ENCODE data around the gene ZNF593OS. TPM values are rescaled to one million over a fixed set of nuclear protein-coding genes. Genes with fewer than 3 reads are reported as not detected.

The ZNF593OS gene
- total and polyA plus RNA-seq, 7 experiments from 2014 or later, result 0.97 TPM; not detected in 6

GRCh38 chr1:26162220-26162709 is 9.4 kb downstream of the ZNF593OS start:
- ATAC-seq (no peak), DNase-seq (no peak)
- intact Hi-C loops (cut with micrococcal nuclease), result loop anchor here in 1 of 2 donors (1.0 kb wide), 1 partner anchor 127 kb away; no protein-coding TSS in a partner anchor
- Histone ChIP-seq H3K4me3 (ENCODE audit: low read length) (no peak overlapping the region), H3K4me1 (ENCODE audit: control insufficient read depth in 2 of 2, insufficient read depth in 2 of 2, low read length in 2 of 2) (no peaks in the 10 kb centered on the region), H3K36me3 (ENCODE audit: control insufficient read depth in 2 of 3, insufficient read depth in 3 of 3, low read length in 3 of 3) (no peaks in the 10 kb centered on the region), H3K9me3 (ENCODE audit: control insufficient read depth in 2 of 3, low read length in 3 of 3) (no peaks in the 10 kb centered on the region), H3K27me3 (ENCODE audit: control insufficient read depth in 2 of 2, insufficient read depth in 2 of 2, low read length in 2 of 2) (peaks cover 0 to 11% of the 10 kb centered on the region in 2 donors), H3K27ac (ENCODE audit: low read depth, low read length) (no peak overlapping the region)
- peaks cover 0 to 3% (median 0%) of the 10 kb centered on the region in 11 donors for H3K9me3 Mint-ChIP-seq
- H3K4me3 Mint-ChIP-seq, result peak overlapping the region; percentile 45 to 80 (median 65)
- peaks cover 16 to 60% (median 25%) of the 10 kb centered on the region in 5 donors for H3K27me3 Mint-ChIP-seq
- H3K27ac Mint-ChIP-seq, result peak overlapping the region in 1 of 9 donors; percentile 32
- POLR2A ChIA-PET, result interaction anchor here (1.4 kb wide), 1 partner anchor 35 kb away, joined by 3 read pairs; no protein-coding TSS in a partner anchor
- CTCF ChIA-PET, result interaction anchor here (0.6 to 1.3 kb wide), 4 partner anchors 17 to 71 kb away, joined by 3 to 4 read pairs (median 3); no protein-coding TSS in a partner anchor
- H3K4me1 Mint-ChIP-seq, result peaks cover 0 to 33% (median 9%) of the 10 kb centered on the region in 7 donors
- H3K36me3 Mint-ChIP-seq, result no peaks in the 10 kb centered on the region

GRCh38 chr1:26161415-26162219 is 10.0 kb downstream of the ZNF593OS start:
- CTCF ChIA-PET, result no interaction called here
- POLR2A ChIA-PET, result interaction anchor here (1.1 to 1.4 kb wide), 2 partner anchors 10 to 34 kb away, joined by 3 read pairs; no protein-coding TSS in a partner anchor
- peak; percentile 66 for ATAC-seq
- DNase-seq, result peak in 7 of 9 donors; percentile 28 to 59 (median 38)
- Mint-ChIP-seq H3K36me3 (no peaks in the 10 kb centered on the region), H3K4me3 (peak overlapping the region in 9 of 10 donors; percentile 45 to 80 (median 66)), H3K9me3 (peaks cover 0 to 3% (median 0%) of the 10 kb centered on the region in 11 donors), H3K4me1 (peaks cover 0 to 32% (median 11%) of the 10 kb centered on the region in 7 donors), H3K27ac (no peak overlapping the region), H3K27me3 (peaks cover 16 to 61% (median 28%) of the 10 kb centered on the region in 5 donors)
- H3K9me3 ChIP-seq (ENCODE audit: control insufficient read depth in 2 of 3, low read length in 3 of 3), result no peaks in the 10 kb centered on the region
- H3K4me1 ChIP-seq (ENCODE audit: control insufficient read depth in 2 of 2, insufficient read depth in 2 of 2, low read length in 2 of 2), result no peaks in the 10 kb centered on the region
- intact Hi-C loops (cut with micrococcal nuclease), result loop anchor here in 1 of 2 donors (1.0 kb wide), 1 partner anchor 126 kb away; no protein-coding TSS in a partner anchor
- H3K36me3 ChIP-seq (ENCODE audit: control insufficient read depth in 2 of 3, insufficient read depth in 3 of 3, low read length in 3 of 3), result no peaks in the 10 kb centered on the region
- no peak overlapping the region for H3K27ac ChIP-seq (ENCODE audit: low read depth, low read length)
- H3K4me3 ChIP-seq (ENCODE audit: low read length), result peak overlapping the region; percentile 30
- peaks cover 0 to 11% of the 10 kb centered on the region in 2 donors for H3K27me3 ChIP-seq (ENCODE audit: control insufficient read depth in 2 of 2, insufficient read depth in 2 of 2, low read length in 2 of 2)

DNA sequence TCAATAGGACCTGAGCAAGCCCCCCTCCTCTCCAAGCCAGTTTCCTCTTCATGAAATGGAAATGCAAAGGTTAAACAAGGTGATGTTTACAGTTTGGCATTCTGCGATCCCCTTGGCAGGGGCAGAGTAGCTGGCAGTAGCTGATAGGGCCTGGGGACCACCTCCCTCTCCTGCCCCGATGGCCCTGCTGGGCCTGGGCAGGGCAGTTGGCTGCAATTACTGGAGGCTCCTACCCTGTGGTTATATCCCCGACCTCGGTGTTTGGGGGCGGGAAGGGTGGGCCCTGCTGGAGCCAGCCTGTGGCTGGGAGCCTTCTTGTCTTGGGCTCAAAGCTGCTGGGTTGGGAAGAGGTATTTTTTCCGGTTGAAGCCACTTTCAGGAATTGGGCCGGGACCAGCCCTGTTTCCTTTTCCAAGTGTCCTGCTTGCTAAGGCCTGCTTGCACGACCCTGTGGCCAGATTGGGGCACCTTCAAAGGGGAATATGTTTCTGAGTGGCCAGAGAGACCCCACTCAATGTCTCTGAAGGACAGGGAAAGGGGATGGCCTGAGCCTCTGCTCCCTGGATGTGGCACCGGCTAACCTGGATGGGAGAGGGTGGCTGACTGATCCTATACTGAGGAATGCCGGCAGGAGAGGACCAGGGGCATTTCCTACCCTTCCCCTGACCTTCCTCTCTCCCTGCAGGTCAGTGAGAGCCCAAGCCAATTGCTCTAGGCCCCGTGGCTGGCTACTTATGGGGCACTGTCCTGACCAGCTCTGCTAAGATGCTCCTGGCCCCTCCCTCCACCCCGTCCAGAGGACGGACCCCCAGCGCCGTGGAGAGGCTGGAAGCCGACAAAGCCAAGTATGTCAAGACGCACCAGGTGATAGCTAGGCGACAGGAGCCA is 10.9 kb downstream of the ZNF593OS start:
- peaks cover 0 to 11% of the 10 kb centered on the region in 2 donors for H3K27me3 ChIP-seq (ENCODE audit: control insufficient read depth in 2 of 2, insufficient read depth in 2 of 2, low read length in 2 of 2)

GRCh38 chr1:26159743-26160039 is 11.9 kb downstream of the ZNF593OS start:
- peaks cover 0 to 16% (median 12%) of the 10 kb centered on the region in 7 donors for H3K4me1 Mint-ChIP-seq
- no peaks in the 10 kb centered on the region for H3K36me3 Mint-ChIP-seq
- H3K27me3 ChIP-seq (ENCODE audit: control insufficient read depth in 2 of 2, insufficient read depth in 2 of 2, low read length in 2 of 2), result peaks cover 0 to 11% of the 10 kb centered on the region in 2 donors
- intact Hi-C loops (cut with micrococcal nuclease), result no loop called here
- no peak overlapping the region for H3K27ac ChIP-seq (ENCODE audit: low read depth, low read length)
- ChIA-PET POLR2A (no interaction called here), CTCF (no interaction called here)
- no peaks in the 10 kb centered on the region for H3K9me3 ChIP-seq (ENCODE audit: control insufficient read depth in 2 of 3, low read length in 3 of 3)
- no peaks in the 10 kb centered on the region for H3K4me1 ChIP-seq (ENCODE audit: control insufficient read depth in 2 of 2, insufficient read depth in 2 of 2, low read length in 2 of 2)
- ATAC-seq, result no peak
- peak overlapping the region in 2 of 10 donors; percentile 12 to 43 for H3K4me3 Mint-ChIP-seq
- H3K9me3 Mint-ChIP-seq, result peaks cover 0 to 3% (median 0%) of the 10 kb centered on the region in 11 donors
- H3K27ac Mint-ChIP-seq, result peak overlapping the region in 1 of 9 donors; percentile 23
- peaks cover 16 to 70% (median 34%) of the 10 kb centered on the region in 5 donors for H3K27me3 Mint-ChIP-seq
- DNase-seq, result no peak
- H3K36me3 ChIP-seq (ENCODE audit: control insufficient read depth in 2 of 3, insufficient read depth in 3 of 3, low read length in 3 of 3), result no peaks in the 10 kb centered on the region
- H3K4me3 ChIP-seq (ENCODE audit: low read length), result no peak overlapping the region

More for the DNA sequence above, 10.9 kb downstream of the ZNF593OS start:
- Mint-ChIP-seq H3K9me3 (peaks cover 0 to 3% (median 0%) of the 10 kb centered on the region in 11 donors), H3K4me1 (peaks cover 0 to 27% (median 12%) of the 10 kb centered on the region in 7 donors), H3K4me3 (peak overlapping the region in 4 of 10 donors; percentile 30 to 66 (median 44)), H3K36me3 (no peaks in the 10 kb centered on the region), H3K27ac (no peak overlapping the region), H3K27me3 (peaks cover 16 to 68% (median 30%) of the 10 kb centered on the region in 5 donors)
- Histone ChIP-seq H3K27ac (ENCODE audit: low read depth, low read length) (no peak overlapping the region), H3K4me1 (ENCODE audit: control insufficient read depth in 2 of 2, insufficient read depth in 2 of 2, low read length in 2 of 2) (no peaks in the 10 kb centered on the region), H3K4me3 (ENCODE audit: low read length) (no peak overlapping the region), H3K9me3 (ENCODE audit: control insufficient read depth in 2 of 3, low read length in 3 of 3) (no peaks in the 10 kb centered on the region), H3K36me3 (ENCODE audit: control insufficient read depth in 2 of 3, insufficient read depth in 3 of 3, low read length in 3 of 3) (no peaks in the 10 kb centered on the region)
- DNase-seq, result no peak
- ChIA-PET POLR2A (interaction anchor here (1.1 kb wide), 1 partner anchor 10 kb away, joined by 3 read pairs; no protein-coding TSS in a partner anchor), CTCF (interaction anchor here (0.5 kb wide), 1 partner anchor 30 kb away, joined by 3 read pairs; no protein-coding TSS in a partner anchor)
- no peak for ATAC-seq
- intact Hi-C loops (cut with micrococcal nuclease), result no loop called here

GRCh38 chr1:26158908-26159742 is 12.5 kb downstream of the ZNF593OS start, which contains the start of gene FAM110D:
FAM110D (plus strand) TSS chr1:26159079; CDS start chr1:26161292, 2,213 bp downstream.
- Histone ChIP-seq H3K4me3 (ENCODE audit: low read length) (no peak within 1 kb of the TSS), H3K4me1 (ENCODE audit: control insufficient read depth in 2 of 2, insufficient read depth in 2 of 2, low read length in 2 of 2) (no peaks in the 10 kb centered on the region), H3K9me3 (ENCODE audit: control insufficient read depth in 2 of 3, low read length in 3 of 3) (no peaks in the 10 kb centered on the region), H3K36me3 (ENCODE audit: control insufficient read depth in 2 of 3, insufficient read depth in 3 of 3, low read length in 3 of 3) (no peaks in the 10 kb centered on the region), H3K27me3 (ENCODE audit: control insufficient read depth in 2 of 2, insufficient read depth in 2 of 2, low read length in 2 of 2) (peaks cover 0 to 11% of the 10 kb centered on the region in 2 donors), H3K27ac (ENCODE audit: low read depth, low read length) (no peak within 1 kb of the TSS)
- DNase-seq (no peak), ATAC-seq (no peak)
- H3K4me3 Mint-ChIP-seq, result peak within 1 kb of the TSS in 2 of 10 donors; percentile 12 to 43
- H3K27ac Mint-ChIP-seq, result peak within 1 kb of the TSS in 1 of 9 donors; percentile 23
- peaks cover 0 to 14% (median 12%) of the 10 kb centered on the region in 7 donors for H3K4me1 Mint-ChIP-seq
- peaks cover 0 to 3% (median 0%) of the 10 kb centered on the region in 11 donors for H3K9me3 Mint-ChIP-seq
- H3K36me3 Mint-ChIP-seq, result no peaks in the 10 kb centered on the region
- POLR2A ChIA-PET, result no interaction called here
- intact Hi-C loops (cut with micrococcal nuclease), result no loop called here
- peaks cover 16 to 69% (median 34%) of the 10 kb centered on the region in 5 donors for H3K27me3 Mint-ChIP-seq
- CTCF ChIA-PET, result no interaction called here

All from naive thymus-derived CD4-positive, alpha-beta T cell (primary cell).